GM12801 (cell line): ENCODE measurements around the gene NCAPG2.

Source experiments
- TF ChIP-seq, protein P1 (sequence below): IDR thresholded peaks from one replicate; pipeline ENCODE4 v1.5.1; 2011; ENCODE audit warnings: control low read depth; ENCODE audit not compliant: insufficient read length; ENCODE audit errors: extremely low read depth

The NCAPG2 gene

DNA sequence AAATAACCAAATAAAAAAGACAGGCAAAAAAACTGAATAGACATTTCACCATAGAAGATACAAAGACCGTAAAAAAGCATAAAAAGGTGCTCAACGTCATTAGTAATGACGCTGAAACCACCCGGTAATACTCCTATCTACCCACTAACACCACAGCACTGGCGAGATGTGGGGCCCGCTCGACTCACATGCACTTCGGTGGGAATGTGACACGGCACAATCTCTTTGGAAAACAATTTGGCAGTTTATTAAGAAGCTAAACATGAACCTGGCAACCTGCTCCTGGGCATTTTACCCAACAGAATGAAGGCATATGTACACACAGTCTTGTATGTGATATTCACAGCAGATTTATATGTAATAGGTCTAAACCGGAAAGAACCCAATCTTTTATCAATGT lies 42.8 kb upstream of the NCAPG2 start:
- TF ChIP-seq, protein P1, sequence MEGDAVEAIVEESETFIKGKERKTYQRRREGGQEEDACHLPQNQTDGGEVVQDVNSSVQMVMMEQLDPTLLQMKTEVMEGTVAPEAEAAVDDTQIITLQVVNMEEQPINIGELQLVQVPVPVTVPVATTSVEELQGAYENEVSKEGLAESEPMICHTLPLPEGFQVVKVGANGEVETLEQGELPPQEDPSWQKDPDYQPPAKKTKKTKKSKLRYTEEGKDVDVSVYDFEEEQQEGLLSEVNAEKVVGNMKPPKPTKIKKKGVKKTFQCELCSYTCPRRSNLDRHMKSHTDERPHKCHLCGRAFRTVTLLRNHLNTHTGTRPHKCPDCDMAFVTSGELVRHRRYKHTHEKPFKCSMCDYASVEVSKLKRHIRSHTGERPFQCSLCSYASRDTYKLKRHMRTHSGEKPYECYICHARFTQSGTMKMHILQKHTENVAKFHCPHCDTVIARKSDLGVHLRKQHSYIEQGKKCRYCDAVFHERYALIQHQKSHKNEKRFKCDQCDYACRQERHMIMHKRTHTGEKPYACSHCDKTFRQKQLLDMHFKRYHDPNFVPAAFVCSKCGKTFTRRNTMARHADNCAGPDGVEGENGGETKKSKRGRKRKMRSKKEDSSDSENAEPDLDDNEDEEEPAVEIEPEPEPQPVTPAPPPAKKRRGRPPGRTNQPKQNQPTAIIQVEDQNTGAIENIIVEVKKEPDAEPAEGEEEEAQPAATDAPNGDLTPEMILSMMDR, result no peak

DNA sequence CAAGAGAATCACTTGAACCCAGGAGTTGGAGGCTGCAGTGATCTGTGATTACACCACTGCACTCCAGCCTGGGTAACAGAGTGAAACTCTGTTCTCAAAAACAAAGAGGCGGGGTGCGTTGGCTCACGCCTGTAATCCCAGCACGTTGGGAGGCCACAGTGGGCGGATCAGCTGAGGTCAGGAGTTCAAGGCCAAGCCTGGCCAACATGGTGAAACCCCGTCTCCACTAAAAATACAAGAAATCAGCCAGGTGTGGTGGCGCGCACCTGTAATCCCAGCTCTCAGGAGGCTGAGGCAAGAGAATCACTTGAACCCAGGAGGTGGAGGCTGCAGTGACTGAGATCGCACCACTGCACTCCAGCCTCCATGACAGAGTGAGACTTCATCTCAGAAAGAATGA lies 42.4 kb upstream of the NCAPG2 start:
- TF ChIP-seq, protein P1, result no peak

DNA sequence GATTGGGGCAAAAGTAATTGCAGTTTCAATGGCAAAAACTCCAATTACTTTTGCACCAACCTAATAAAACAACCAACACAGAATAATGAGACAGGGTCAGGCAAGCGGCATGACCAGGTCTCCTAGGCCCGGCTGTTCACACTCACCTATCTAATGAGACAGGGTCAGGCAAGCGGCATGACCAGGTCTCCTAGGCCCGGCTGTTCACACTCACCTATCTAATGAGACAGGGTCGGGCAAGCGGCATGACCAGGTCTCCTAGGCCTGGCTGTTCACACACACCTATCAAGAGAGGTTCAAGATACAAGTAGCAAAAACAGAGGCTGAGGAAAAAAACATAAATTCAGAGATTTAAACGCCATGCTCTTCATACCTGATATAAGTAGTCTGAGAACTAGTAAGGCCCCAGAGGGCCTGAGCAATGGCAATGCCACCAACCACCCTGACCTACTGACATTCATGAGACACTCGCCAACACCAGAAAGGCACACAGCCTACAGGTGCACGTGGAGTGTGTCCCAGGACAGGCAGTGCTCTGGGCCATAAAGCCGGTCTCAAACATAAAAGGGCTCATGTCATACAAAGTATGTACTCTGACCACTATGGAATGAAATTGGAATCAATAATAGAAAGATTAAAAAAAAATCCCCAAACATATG lies 40.6 kb upstream of the NCAPG2 start:
- TF ChIP-seq, protein P1, result no peak

DNA sequence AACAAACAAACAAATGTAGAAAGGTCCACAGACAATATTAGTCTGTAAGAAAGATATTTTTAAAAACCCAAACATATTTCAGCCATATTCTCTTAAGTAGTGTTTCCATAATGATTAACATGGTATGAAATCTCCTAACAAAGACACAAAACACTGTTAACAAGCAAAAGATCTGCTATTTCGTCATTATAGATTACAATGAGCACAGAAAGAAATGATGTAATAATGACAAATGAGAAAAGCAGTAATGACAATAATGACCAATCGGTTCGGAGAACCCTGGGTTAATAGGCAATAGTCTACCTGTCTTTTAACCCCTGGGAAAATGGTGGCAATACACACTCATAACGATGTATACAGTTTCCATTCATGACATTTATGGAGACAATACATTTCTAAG lies 39.5 kb upstream of the NCAPG2 start:
- TF ChIP-seq, protein P1, result no peak

DNA sequence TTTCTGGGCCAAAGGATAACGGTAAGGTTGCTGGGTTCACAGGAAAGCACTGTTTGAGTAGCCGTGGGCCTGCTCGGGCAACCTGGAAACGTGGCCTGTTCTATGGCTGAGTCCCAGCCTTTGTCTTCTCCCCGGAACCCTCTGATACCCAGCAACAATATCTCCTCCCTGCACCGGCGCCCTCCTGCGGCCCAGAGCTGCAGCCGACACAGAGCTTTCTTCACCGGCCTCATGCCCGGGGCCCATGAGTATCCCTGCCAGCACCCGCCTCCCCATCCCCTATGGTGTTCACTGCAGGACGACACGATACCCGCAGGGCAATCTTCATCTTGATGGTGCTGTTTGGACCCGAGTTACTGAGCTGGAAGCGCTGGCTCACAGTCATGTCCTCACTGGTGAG lies 38.6 kb upstream of the NCAPG2 start:
- TF ChIP-seq, protein P1, result no peak

DNA sequence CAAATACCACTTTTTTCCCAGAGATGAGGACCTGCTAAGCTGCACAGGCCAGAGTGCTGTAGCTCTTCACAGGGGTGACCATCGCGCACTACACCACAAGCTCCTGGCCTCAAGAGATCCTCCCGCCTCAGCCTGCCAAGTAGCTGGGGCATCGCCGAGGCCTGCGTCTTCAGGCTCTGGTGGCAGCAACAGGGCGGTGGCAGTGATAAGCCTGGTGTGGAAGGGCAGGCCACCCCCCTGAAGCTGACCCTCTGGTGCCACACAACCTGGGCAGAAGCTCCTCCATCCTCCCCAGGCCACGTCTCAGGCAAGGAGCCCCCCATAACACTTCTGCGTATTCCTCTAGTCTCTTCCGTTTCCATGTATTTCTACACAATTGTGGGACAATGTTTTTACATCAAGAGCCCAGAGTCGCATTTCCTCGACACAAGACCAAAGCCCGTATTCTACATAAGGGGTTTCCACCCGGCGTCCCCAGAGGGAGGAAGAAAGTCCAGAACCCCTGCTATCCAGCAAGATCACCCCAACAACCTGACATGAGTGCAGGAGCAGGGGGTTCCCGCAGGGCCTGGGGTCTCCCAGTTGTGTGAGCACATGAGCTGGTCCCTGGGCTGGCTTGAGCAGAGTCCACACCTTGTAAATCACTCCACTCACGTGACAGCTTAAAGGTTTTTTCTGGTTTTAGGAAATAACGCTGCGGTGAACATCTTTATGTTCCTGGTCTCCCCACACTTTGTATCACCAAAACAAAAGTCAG lies 37.6 kb upstream of the NCAPG2 start:
- TF ChIP-seq, protein P1, result no peak

DNA sequence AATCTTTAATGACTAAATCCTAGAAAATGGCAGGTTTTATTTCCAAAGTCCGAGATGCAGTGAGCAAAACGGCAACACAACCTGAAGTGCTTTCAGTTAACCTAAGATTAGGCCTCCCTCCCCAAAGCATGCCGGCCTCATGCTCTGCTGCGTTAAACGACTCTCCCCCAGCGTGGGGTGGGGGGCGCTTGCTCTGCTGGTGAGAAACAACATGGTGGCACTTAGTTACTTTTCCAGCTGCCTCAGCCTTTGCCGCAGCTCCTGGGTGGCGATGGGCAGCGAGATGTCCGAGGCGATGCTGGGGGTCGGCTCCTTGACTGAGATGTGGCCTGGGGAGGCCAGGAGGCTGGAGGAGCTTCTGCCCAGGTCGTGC lies 36.7 kb upstream of the NCAPG2 start:
- TF ChIP-seq, protein P1, result no peak
